HG03025 (cell line): Measurements from ENCODE around the gene PINLYP.

Experiments used
- ATAC-seq: cut with Tn5 transposase; IDR thresholded peaks from one replicate; pipeline ENCODE4 v1.9.1; 2021; ENCODE audit warnings: mild to moderate bottlenecking, moderate library complexity; ENCODE audit not compliant: unreplicated experiment, low FRiP score

Gene PINLYP

GRCh38 chr19:43623889-43624670 is 48.5 kb downstream of the PINLYP start:
- ATAC-seq = no peak

- ATAC-seq = no peak
These were observed 49.3 kb downstream of the PINLYP start for GRCh38 chr19:43624933-43625332.

GRCh38 chr19:43625918-43626579 is 50.4 kb downstream of the PINLYP start:
- no peak for ATAC-seq

GRCh38 chr19:43626838-43627237 is 51.2 kb downstream of the PINLYP start:
- ATAC-seq = no peak

GRCh38 chr19:43628646-43629326 is 53.2 kb downstream of the PINLYP start:
- no peak for ATAC-seq

- ATAC-seq = no peak
These were observed 55.9 kb downstream of the PINLYP start for GRCh38 chr19:43631491-43631890.
